ENCODE data around the gene CXCL16. TPM values are rescaled to one million over a fixed set of nuclear protein-coding genes. Genes with fewer than 3 reads are reported as not detected.
A peak's percentile ranks its signal among the peaks of the same experiment; 100 is the strongest.

The CXCL16 gene
- total and polyA plus RNA-seq, 2 of the 13 experiments (the other 11 are each of a cell fraction or from before 2014, with no cell fraction given): 9.4 to 101 TPM

- TF ChIP-seq NR1H2 (CRISPR knock-in tag; IDR thresholded peaks at IDR 0.05; ENCODE audit: borderline replicate concordance, low read depth) (no peak), GABPA (IDR thresholded peaks at IDR 0.05; ENCODE audit: low read depth, low read length) (no peak), GABPA (CRISPR knock-in tag; IDR thresholded peaks at IDR 0.05; ENCODE audit: low read depth) (no peak), MTA1 (CRISPR knock-in tag; IDR thresholded peaks at IDR 0.05; ENCODE audit: borderline replicate concordance) (no peak), POGZ (CRISPR knock-in tag; IDR thresholded peaks at IDR 0.05) (peak; percentile 33; the same call in 1 of the 2 replicates), ZMAT5 (CRISPR knock-in tag; IDR thresholded peaks at IDR 0.05; ENCODE audit: borderline replicate concordance, low read depth) (no peak), KLF11 (CRISPR knock-in tag; IDR thresholded peaks at IDR 0.05) (no peak), ZNF614 (CRISPR knock-in tag; IDR thresholded peaks at IDR 0.05; ENCODE audit: borderline replicate concordance) (peak; percentile 52; the same call in 1 of the 2 replicates), ARNTL (CRISPR knock-in tag; IDR thresholded peaks at IDR 0.05) (peak; percentile 65), ISL2 (CRISPR knock-in tag; IDR thresholded peaks at IDR 0.05) (no peak), YEATS2 (CRISPR knock-in tag; IDR thresholded peaks at IDR 0.05; ENCODE audit: borderline replicate concordance) (no peak), RBM39 (IDR thresholded peaks at IDR 0.05; ENCODE audit: low read depth, low read length, poor library complexity, severe bottlenecking) (peak; percentile 32), ETV6 (CRISPR knock-in tag; conservative IDR thresholded peaks at IDR 0.05) (0 out of 2 replicates have a peak, but pooled peaks have one; percentile 40), ZNF800 (CRISPR knock-in tag; IDR thresholded peaks at IDR 0.05) (no peak), EED (CRISPR knock-in tag; IDR thresholded peaks at IDR 0.05) (no peak), MZF1 (CRISPR knock-in tag; IDR thresholded peaks at IDR 0.05; ENCODE audit: borderline replicate concordance) (no peak), ZNF749 (CRISPR knock-in tag; IDR thresholded peaks at IDR 0.05; ENCODE audit: borderline replicate concordance) (peak; percentile 16; the same call in 1 of the 2 replicates)
- TF ChIP-seq, protein P1, sequence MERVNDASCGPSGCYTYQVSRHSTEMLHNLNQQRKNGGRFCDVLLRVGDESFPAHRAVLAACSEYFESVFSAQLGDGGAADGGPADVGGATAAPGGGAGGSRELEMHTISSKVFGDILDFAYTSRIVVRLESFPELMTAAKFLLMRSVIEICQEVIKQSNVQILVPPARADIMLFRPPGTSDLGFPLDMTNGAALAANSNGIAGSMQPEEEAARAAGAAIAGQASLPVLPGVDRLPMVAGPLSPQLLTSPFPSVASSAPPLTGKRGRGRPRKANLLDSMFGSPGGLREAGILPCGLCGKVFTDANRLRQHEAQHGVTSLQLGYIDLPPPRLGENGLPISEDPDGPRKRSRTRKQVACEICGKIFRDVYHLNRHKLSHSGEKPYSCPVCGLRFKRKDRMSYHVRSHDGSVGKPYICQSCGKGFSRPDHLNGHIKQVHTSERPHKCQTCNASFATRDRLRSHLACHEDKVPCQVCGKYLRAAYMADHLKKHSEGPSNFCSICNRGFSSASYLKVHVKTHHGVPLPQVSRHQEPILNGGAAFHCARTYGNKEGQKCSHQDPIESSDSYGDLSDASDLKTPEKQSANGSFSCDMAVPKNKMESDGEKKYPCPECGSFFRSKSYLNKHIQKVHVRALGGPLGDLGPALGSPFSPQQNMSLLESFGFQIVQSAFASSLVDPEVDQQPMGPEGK (CRISPR knock-in tag; IDR thresholded peaks at IDR 0.05): peak; percentile 88
- TF ChIP-seq, protein P2, sequence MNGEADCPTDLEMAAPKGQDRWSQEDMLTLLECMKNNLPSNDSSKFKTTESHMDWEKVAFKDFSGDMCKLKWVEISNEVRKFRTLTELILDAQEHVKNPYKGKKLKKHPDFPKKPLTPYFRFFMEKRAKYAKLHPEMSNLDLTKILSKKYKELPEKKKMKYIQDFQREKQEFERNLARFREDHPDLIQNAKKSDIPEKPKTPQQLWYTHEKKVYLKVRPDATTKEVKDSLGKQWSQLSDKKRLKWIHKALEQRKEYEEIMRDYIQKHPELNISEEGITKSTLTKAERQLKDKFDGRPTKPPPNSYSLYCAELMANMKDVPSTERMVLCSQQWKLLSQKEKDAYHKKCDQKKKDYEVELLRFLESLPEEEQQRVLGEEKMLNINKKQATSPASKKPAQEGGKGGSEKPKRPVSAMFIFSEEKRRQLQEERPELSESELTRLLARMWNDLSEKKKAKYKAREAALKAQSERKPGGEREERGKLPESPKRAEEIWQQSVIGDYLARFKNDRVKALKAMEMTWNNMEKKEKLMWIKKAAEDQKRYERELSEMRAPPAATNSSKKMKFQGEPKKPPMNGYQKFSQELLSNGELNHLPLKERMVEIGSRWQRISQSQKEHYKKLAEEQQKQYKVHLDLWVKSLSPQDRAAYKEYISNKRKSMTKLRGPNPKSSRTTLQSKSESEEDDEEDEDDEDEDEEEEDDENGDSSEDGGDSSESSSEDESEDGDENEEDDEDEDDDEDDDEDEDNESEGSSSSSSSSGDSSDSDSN (CRISPR knock-in tag; IDR thresholded peaks at IDR 0.05): peak; percentile 46
These were observed 29.7 kb downstream of the CXCL16 start, which contains the start of gene ARRB2 (continued) for GRCh38 chr17:4709794-4710692.

Data from HepG2 (cell line).